ENCODE results near the gene C1orf116.

- no peak for TF ChIP-seq CTCF (IDR thresholded peaks at IDR 0.05; ENCODE audit: poor library complexity, severe bottlenecking)
- TF ChIP-seq POLR2AphosphoS5 (IDR thresholded peaks at IDR 0.05) = no peak
Measured at GRCh38 chr1:207049054-207049453, 16.5 kb upstream of the C1orf116 start.

Data from neural cell (in vitro differentiated cells).